Esophagus squamous epithelium (tissue), 4 donors: ENCODE results near the gene IPO11.

Experiments used
- POLR2A ChIP-seq, 4 donors: fragments of 450-650 bp; IDR thresholded peaks; one replicate each; pipeline ENCODE4 v1.6.1; 2017; ENCODE audit warnings: antibody characterized with exemption in 4 of 4, mild to moderate bottlenecking in 4 of 4, moderate library complexity in 3 of 4
- TF ChIP-seq, protein P1 (sequence below), 6 experiments: fragments of 450-650 bp in 4 of 6; fragments of 200-600 bp in 2 of 6; sonication (generic) in 2 of 6; IDR thresholded peaks; one replicate each; pipeline ENCODE4 v1.5.1; 2016 to 2019; ENCODE audit warnings: antibody characterized with exemption in 6 of 6, mild to moderate bottlenecking in 4 of 6, moderate library complexity in 4 of 6

DNA sequence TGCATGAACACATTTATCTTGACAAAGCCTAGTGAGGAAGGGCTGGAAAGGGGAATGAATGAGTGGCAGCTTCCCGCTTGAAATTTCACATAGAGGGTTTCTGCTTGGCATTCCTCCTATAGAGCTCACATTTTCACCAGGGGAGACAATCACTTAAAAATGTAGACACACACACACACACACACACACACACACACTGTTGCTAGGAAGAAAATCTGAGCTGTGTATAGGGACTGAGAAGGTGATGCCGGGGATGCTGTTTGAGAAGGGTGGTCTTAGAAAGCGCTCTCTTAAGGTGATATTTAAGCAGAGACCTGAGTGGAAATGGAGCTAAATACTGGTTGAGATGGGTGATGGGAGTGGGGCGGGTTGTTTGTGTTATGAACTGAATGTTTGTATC lies 236.5 kb downstream of the IPO11 start:
- TF ChIP-seq, protein P1, sequence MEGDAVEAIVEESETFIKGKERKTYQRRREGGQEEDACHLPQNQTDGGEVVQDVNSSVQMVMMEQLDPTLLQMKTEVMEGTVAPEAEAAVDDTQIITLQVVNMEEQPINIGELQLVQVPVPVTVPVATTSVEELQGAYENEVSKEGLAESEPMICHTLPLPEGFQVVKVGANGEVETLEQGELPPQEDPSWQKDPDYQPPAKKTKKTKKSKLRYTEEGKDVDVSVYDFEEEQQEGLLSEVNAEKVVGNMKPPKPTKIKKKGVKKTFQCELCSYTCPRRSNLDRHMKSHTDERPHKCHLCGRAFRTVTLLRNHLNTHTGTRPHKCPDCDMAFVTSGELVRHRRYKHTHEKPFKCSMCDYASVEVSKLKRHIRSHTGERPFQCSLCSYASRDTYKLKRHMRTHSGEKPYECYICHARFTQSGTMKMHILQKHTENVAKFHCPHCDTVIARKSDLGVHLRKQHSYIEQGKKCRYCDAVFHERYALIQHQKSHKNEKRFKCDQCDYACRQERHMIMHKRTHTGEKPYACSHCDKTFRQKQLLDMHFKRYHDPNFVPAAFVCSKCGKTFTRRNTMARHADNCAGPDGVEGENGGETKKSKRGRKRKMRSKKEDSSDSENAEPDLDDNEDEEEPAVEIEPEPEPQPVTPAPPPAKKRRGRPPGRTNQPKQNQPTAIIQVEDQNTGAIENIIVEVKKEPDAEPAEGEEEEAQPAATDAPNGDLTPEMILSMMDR (IDR thresholded peaks at IDR 0.05) = no peak
- no peak for TF ChIP-seq POLR2A (IDR thresholded peaks at IDR 0.05)
